Mesendoderm (in vitro differentiated cells): ENCODE measurements around the gene IZUMO4.

Experiments
- DNase-seq: peaks from one replicate; pipeline ENCODE4 v3.0.0; 2013
- H2AK5ac ChIP-seq: 2 replicates; pipeline ENCODE4 v1.6.1; 2013; ENCODE audit warnings: low read length, inconsistent platforms
- H2BK120ac ChIP-seq: 2 replicates; pipeline ENCODE4 v1.6.1; 2013; ENCODE audit warnings: low read depth, mild to moderate bottlenecking, low read length, moderate library complexity, mixed read lengths
- H2BK15ac ChIP-seq: replicated peaks from 2 replicates; pipeline ENCODE4 v1.6.1; 2013; ENCODE audit warnings: low read depth, mild to moderate bottlenecking, moderate library complexity
- H2BK5ac ChIP-seq: 2 replicates; pipeline ENCODE4 v1.6.1; 2013; ENCODE audit warnings: low read length, inconsistent platforms
- H3K18ac ChIP-seq: 2 replicates; pipeline ENCODE4 v1.6.1; 2013; ENCODE audit warnings: mild to moderate bottlenecking, low read length, mixed read lengths
- H3K23ac ChIP-seq: one replicate; pipeline ENCODE4 v1.6.1; 2013; ENCODE audit warnings: low read length
- H3K27ac ChIP-seq: 2 replicates; pipeline ENCODE4 v1.5.1; 2013; ENCODE audit warnings: low read depth, mild to moderate bottlenecking, inconsistent platforms, low read length, moderate library complexity
- H3K27me3 ChIP-seq: 2 replicates; pipeline ENCODE4 v1.6.1; 2013; ENCODE audit warnings: low read length, control low read depth, mild to moderate bottlenecking, inconsistent platforms; ENCODE audit not compliant: insufficient read depth, poor library complexity
- H3K36me3 ChIP-seq: 2 replicates; pipeline ENCODE4 v1.6.1; 2013; ENCODE audit warnings: low read length, inconsistent platforms; ENCODE audit not compliant: control insufficient read depth, insufficient read depth
- H3K4ac ChIP-seq: one replicate; pipeline ENCODE4 v1.6.1; 2013; ENCODE audit warnings: low read depth, mild to moderate bottlenecking, low read length, moderate library complexity
- H3K4me1 ChIP-seq: 2 replicates; pipeline ENCODE4 v1.6.1; 2013; ENCODE audit warnings: low read depth, low read length, inconsistent platforms; ENCODE audit not compliant: control insufficient read depth
- H3K4me2 ChIP-seq: 2 replicates; pipeline ENCODE4 v1.6.1; 2013; ENCODE audit warnings: low read length
- H3K4me3 ChIP-seq: 2 replicates; pipeline ENCODE4 v1.5.1; 2013; ENCODE audit warnings: mild to moderate bottlenecking, low read length
- H3K56ac ChIP-seq: one replicate; pipeline ENCODE4 v1.6.1; 2013; ENCODE audit warnings: low read length
- H3K79me1 ChIP-seq: 2 replicates; pipeline ENCODE4 v1.6.1; 2013; ENCODE audit warnings: low read length, inconsistent platforms
- H3K79me2 ChIP-seq: 2 replicates; pipeline ENCODE4 v1.6.1; 2013; ENCODE audit warnings: mild to moderate bottlenecking, low read length; ENCODE audit not compliant: control insufficient read depth, insufficient read depth
- H3K9ac ChIP-seq: 2 replicates; pipeline ENCODE4 v1.6.1; 2013; ENCODE audit warnings: low read length, inconsistent platforms
- H4K5ac ChIP-seq: one replicate; pipeline ENCODE4 v1.6.1; 2013; ENCODE audit warnings: low read length
- H4K8ac ChIP-seq: one replicate; pipeline ENCODE4 v1.6.1; 2013; ENCODE audit warnings: low read depth, mild to moderate bottlenecking, control low read depth, low read length, moderate library complexity
- WGBS: extraction: QIAGEN DNeasy Blood & Tissue Kit; methylation state at CpG from one replicate; pipeline ENCODE4 v1.1.7; 2013; ENCODE audit warnings: low lambda C conversion rate, missing lambda C conversion rate; ENCODE audit not compliant: insufficient coverage; ENCODE audit errors: extremely low coverage; 5-methylcytosine and 5-hydroxymethylcytosine counted together

The IZUMO4 gene

DNA sequence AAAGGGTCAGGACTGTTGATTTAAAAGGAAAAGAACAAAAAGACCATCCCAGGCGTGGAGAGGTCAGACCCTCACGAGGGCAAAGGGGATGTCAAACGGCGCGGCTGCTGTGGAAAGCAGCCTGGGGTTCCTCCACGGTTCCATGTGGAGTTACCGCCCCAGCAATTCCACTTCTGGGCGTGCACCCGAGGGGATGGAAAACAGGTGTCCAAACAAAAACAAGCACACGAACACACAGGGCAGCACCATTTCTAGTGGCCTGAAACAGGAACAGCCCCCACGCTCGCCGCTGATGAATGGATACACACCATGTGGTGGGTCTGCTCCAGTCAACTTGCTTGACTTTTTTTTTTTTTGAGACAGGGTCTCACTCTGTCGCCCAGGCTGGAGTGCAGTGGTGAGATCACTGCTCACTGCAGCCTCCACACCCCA is 43.4 kb downstream of the IZUMO4 start:
- H3K4me2 ChIP-seq: no peak overlapping the region
- WGBS: no CpG with 5 or more reads among the region's 14 CpGs
- peaks cover 52% of the 10 kb centered on the region for H3K79me2 ChIP-seq
- no peak overlapping the region for H3K4ac ChIP-seq
- no peak overlapping the region for H3K23ac ChIP-seq
- H3K79me1 ChIP-seq: peaks cover 20% of the 10 kb centered on the region
- no peak overlapping the region for H2BK15ac ChIP-seq
- H2AK5ac ChIP-seq: no peak overlapping the region
- H3K4me1 ChIP-seq: no peaks in the 10 kb centered on the region
- H3K4me3 ChIP-seq: no peak overlapping the region
- no peak overlapping the region for H4K5ac ChIP-seq
- H2BK5ac ChIP-seq: no peak overlapping the region
- no peak overlapping the region for H2BK120ac ChIP-seq
- no peak overlapping the region for H3K56ac ChIP-seq
- H3K18ac ChIP-seq: no peak overlapping the region
- no peak for DNase-seq
- H3K36me3 ChIP-seq: peaks cover 9% of the 10 kb centered on the region
- no peak overlapping the region for H3K27ac ChIP-seq
- H3K9ac ChIP-seq: no peak overlapping the region
- no peaks in the 10 kb centered on the region for H3K27me3 ChIP-seq
- H4K8ac ChIP-seq: no peak overlapping the region

DNA sequence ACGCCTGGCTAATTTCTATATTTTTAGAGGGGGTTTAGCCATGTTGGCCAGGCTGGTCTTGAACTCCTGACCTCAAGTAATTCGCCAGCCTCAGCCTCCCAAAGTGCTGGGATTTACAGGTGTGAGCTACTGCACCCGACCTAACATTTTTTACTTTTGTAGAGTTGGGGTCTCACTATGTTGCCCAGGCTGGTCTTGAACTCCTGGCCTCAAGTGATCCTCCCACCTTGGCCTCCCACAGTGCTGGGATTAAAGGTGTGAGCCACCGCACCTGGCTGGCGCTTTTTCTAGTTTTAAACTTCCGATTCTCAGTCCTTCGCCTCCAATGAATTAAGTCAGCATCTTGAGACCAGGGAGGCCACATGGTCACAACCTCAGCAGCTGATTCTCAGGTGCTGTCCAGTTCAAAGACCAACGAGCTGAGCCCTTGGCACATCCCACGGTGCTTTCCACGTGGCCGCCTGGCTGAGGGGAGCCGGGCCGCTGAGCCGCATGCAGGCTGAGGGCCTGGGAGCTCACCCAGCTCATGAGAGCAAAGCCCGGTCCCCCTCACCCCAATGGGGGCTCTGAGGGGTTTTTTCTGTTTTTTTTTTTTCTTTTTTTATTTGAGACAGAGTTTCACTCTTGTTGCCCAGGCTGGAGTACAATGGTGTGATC is 45.6 kb downstream of the IZUMO4 start:
- no peaks in the 10 kb centered on the region for H3K27me3 ChIP-seq
- H3K23ac ChIP-seq: no peak overlapping the region
- H4K5ac ChIP-seq: no peak overlapping the region
- H3K79me1 ChIP-seq: peaks cover 14% of the 10 kb centered on the region
- no peak overlapping the region for H2BK5ac ChIP-seq
- no peak overlapping the region for H3K4me2 ChIP-seq
- no peak overlapping the region for H3K27ac ChIP-seq
- no peak overlapping the region for H2BK15ac ChIP-seq
- no peak overlapping the region for H4K8ac ChIP-seq
- no peak for DNase-seq
- no peak overlapping the region for H2AK5ac ChIP-seq
- no peak overlapping the region for H3K9ac ChIP-seq
- no peak overlapping the region for H3K18ac ChIP-seq
- H3K36me3 ChIP-seq: peaks cover 8% of the 10 kb centered on the region
- H2BK120ac ChIP-seq: no peak overlapping the region
- no CpG with 5 or more reads among the region's 15 CpGs for WGBS
- no peak overlapping the region for H3K56ac ChIP-seq
- no peak overlapping the region for H3K4ac ChIP-seq
- H3K4me1 ChIP-seq: no peaks in the 10 kb centered on the region
- peaks cover 69% of the 10 kb centered on the region for H3K79me2 ChIP-seq
- H3K4me3 ChIP-seq: no peak overlapping the region

DNA sequence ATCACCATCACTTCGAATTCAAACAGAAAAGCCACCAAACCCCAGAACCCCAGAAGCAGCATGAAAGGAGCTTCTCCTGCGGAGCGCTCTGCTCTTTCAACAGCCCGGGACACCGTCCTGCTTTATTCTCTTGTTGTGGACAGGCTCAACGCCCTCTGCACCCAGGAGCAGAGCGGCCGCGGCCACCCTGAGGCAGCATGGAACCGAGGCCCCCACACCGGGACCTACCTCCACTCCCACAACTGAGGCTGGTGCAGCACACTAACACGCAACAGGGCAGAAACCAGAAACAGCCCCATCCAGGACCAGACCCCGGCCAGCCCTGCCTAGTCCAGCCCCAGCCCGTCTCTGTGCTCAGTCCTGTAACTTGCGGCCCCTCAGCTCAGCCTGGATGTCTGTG is 47.5 kb downstream of the IZUMO4 start:
- H2BK5ac ChIP-seq: no peak overlapping the region
- no peak overlapping the region for H2AK5ac ChIP-seq
- H4K5ac ChIP-seq: no peak overlapping the region
- H3K36me3 ChIP-seq: peaks cover 4% of the 10 kb centered on the region
- peaks cover 82% of the 10 kb centered on the region for H3K79me2 ChIP-seq
- no peaks in the 10 kb centered on the region for H3K4me1 ChIP-seq
- H3K4ac ChIP-seq: no peak overlapping the region
- no peak overlapping the region for H3K56ac ChIP-seq
- no CpG with 5 or more reads among the region's 15 CpGs for WGBS
- H3K4me3 ChIP-seq: no peak overlapping the region
- no peaks in the 10 kb centered on the region for H3K27me3 ChIP-seq
- no peak overlapping the region for H4K8ac ChIP-seq
- H3K9ac ChIP-seq: no peak overlapping the region
- no peak overlapping the region for H2BK120ac ChIP-seq
- DNase-seq: no peak
- no peak overlapping the region for H3K18ac ChIP-seq
- H2BK15ac ChIP-seq: no peak overlapping the region
- H3K27ac ChIP-seq: no peak overlapping the region
- H3K23ac ChIP-seq: no peak overlapping the region
- H3K4me2 ChIP-seq: no peak overlapping the region
- H3K79me1 ChIP-seq: peaks cover 11% of the 10 kb centered on the region

DNA sequence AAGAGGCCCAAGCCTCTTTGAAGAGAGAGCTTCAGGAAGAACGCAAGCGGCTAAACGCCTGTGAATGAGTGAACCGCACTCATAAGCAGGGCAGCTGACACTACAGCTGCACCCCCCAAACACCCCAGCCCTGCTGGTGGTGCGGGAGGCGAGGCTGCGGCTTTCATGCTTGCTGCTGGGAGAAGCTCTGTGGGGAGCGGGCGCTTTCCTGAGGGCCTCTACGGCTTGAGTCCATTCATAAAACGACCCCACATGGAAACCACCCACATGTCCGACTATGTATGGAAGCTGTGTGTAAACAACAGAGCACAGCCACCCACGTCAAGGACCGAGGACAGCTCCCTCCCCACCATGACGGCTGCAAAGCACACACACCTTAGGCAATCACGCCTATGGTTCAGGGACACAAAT is 49.1 kb downstream of the IZUMO4 start:
- Histone ChIP-seq H3K36me3 (no peaks in the 10 kb centered on the region), H2BK120ac (no peak overlapping the region), H3K4ac (no peak overlapping the region), H3K79me1 (peaks cover 8% of the 10 kb centered on the region), H2BK5ac (no peak overlapping the region), H2AK5ac (no peak overlapping the region), H3K79me2 (peaks cover 85% of the 10 kb centered on the region), H3K9ac (no peak overlapping the region), H3K4me1 (peaks cover 7% of the 10 kb centered on the region), H2BK15ac (no peak overlapping the region), H4K5ac (no peak overlapping the region), H3K27me3 (no peaks in the 10 kb centered on the region), H3K27ac (no peak overlapping the region), H3K23ac (no peak overlapping the region), H3K18ac (no peak overlapping the region), H3K56ac (no peak overlapping the region), H4K8ac (no peak overlapping the region), H3K4me3 (no peak overlapping the region), H3K4me2 (no peak overlapping the region)
- no peak for DNase-seq
- no CpG with 5 or more reads among the region's 16 CpGs for WGBS

DNA sequence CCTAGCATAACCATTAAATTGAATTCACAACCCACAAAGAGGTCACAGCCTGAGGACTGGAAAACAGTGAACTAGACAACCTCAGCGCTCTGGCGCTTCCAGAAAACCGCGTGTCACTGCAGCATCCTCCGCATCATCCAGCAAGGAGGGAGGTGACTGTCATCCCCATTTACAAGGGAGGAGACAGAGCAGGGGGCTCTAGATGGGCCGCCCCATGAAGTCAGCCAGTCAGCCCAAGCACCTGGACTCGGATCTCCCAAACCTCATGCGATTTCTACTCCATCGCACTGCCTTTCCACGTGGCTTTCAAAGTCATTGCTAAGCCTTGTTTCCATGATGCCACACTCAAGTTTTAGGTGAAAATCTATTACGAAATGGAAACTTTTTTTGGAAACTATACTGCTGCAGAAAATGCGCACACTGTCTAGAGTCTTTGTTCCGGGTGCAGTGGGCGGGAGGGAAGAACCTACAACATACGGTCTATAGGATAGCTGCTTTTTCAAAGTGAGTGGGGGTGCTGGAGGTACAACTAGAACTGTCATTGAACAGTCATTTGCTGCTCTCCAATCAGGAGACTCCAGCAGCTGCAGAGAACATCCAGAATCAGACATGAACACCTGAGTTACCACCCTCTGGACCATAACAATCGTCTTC is 51.9 kb downstream of the IZUMO4 start:
- Histone ChIP-seq H3K4me2 (no peak overlapping the region), H3K4me1 (peaks cover 7% of the 10 kb centered on the region), H3K27me3 (no peaks in the 10 kb centered on the region), H2BK15ac (no peak overlapping the region), H3K56ac (no peak overlapping the region), H3K9ac (no peak overlapping the region), H2BK5ac (no peak overlapping the region), H3K79me2 (peaks cover 70% of the 10 kb centered on the region), H3K18ac (no peak overlapping the region), H3K36me3 (no peaks in the 10 kb centered on the region), H3K4ac (no peak overlapping the region), H3K23ac (no peak overlapping the region), H3K79me1 (peaks cover 5% of the 10 kb centered on the region), H2AK5ac (no peak overlapping the region), H4K8ac (no peak overlapping the region), H3K4me3 (no peak overlapping the region), H2BK120ac (no peak overlapping the region), H3K27ac (no peak overlapping the region), H4K5ac (no peak overlapping the region)
- DNase-seq: no peak
- WGBS: no CpG with 5 or more reads among the region's 16 CpGs
